ENCODE results near the gene DNM1. TPM values are rescaled to one million over a fixed set of nuclear protein-coding genes. Genes with fewer than 3 reads are reported as not detected.
A peak's percentile ranks its signal among the peaks of the same experiment; 100 is the strongest.

Gene DNM1
- total RNA-seq, 4 donors from 2014 or later = 6.9 to 11.4 (median 9.0) TPM

DNA sequence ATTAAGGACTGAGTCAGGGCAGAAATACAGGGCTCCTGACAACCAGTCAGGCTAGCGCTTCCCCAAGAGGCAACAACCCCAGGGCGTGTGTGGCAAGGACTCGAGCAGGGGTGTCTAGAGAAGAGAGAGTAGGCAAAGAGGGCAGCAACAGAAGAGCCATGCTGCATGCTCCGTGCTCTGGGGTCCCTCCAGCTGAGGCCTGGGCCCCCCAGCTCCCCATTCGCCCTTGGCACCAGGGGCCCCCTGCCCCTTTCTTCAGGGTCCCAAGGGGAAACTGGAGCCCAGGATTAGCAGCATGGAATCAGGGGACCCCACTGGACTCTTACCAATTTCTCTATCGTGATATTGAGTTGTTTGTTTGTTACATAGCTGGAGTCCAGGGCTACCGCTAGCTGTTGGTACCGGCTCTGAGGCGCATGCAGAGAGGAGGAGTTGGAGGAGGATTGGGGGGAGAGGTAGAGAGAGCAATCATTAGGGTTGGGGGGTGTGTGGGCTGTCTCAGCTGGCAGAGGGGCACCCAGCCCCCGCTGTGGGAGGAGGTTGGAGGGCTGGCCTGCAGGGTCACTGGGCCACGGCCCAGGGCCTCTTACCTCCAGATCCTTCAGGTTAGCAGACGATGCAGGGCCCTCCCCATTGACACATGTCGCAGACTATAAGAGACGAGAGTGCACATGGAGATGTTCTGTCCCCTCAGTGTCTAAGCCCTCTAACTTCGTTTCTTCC is 63.9 kb downstream of the DNM1 start:
- no peak overlapping the region for H3K4me3 ChIP-seq (ENCODE audit: low read depth, poor library complexity, severe bottlenecking)
- WGBS, 2 donors = 90 to 94% methylated on average over 15 of the region's 15 CpGs
- no peak for DNase-seq (ENCODE audit: low spot score in 2 of 2)
- intact Hi-C loops (cut with DNase I; ENCODE audit: low total_unique reads) = no loop called here
- no peak for TF ChIP-seq POLR2A (IDR thresholded peaks at IDR 0.05)
- TF ChIP-seq, protein P1, sequence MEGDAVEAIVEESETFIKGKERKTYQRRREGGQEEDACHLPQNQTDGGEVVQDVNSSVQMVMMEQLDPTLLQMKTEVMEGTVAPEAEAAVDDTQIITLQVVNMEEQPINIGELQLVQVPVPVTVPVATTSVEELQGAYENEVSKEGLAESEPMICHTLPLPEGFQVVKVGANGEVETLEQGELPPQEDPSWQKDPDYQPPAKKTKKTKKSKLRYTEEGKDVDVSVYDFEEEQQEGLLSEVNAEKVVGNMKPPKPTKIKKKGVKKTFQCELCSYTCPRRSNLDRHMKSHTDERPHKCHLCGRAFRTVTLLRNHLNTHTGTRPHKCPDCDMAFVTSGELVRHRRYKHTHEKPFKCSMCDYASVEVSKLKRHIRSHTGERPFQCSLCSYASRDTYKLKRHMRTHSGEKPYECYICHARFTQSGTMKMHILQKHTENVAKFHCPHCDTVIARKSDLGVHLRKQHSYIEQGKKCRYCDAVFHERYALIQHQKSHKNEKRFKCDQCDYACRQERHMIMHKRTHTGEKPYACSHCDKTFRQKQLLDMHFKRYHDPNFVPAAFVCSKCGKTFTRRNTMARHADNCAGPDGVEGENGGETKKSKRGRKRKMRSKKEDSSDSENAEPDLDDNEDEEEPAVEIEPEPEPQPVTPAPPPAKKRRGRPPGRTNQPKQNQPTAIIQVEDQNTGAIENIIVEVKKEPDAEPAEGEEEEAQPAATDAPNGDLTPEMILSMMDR (IDR thresholded peaks at IDR 0.05) = no peak

DNA sequence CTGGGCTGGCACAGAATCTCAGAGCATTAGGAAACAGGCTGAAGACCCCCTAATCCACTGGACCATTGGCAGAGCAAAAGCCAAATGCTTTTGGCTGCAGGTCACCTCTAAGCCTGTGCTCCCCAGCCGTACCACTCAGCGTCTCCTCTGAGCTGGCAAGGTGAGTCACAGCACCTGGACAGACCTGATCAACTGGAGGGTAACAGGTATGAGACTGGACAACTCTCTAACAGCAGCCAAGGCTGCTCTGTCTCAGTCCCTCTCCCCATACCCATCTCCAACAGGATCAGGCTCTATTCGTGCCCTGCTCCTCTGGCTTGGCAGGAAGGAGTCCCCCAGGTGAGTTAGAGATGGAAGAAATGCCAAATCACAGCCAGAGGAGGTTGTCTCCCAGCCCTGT is 67.9 kb downstream of the DNM1 start:
- no peak overlapping the region for H3K4me3 ChIP-seq (ENCODE audit: low read depth, poor library complexity, severe bottlenecking)
- DNase-seq (ENCODE audit: low spot score in 2 of 2) = no peak
- WGBS, 2 donors = 62 to 76% methylated on average over 3 of the region's 3 CpGs
- intact Hi-C loops (cut with DNase I; ENCODE audit: low total_unique reads) = no loop called here
- TF ChIP-seq, protein P1 (IDR thresholded peaks at IDR 0.05) = no peak
- TF ChIP-seq POLR2A (IDR thresholded peaks at IDR 0.05) = no peak

- DNase-seq (ENCODE audit: low spot score in 2 of 2) = no peak
- H3K4me3 ChIP-seq (ENCODE audit: low read depth, poor library complexity, severe bottlenecking) = no peak overlapping the region
- 76 to 81% methylated on average over 5 of the region's 5 CpGs for whole genome bisulfite sequencing, 2 donors
- intact Hi-C loops (cut with DNase I; ENCODE audit: low total_unique reads) = no loop called here
- TF ChIP-seq POLR2A (IDR thresholded peaks at IDR 0.05) = no peak
- TF ChIP-seq, protein P1 (IDR thresholded peaks at IDR 0.05) = no peak
Observed at GRCh38 chr9:128271512-128271911, 68.3 kb downstream of the DNM1 start.

DNA sequence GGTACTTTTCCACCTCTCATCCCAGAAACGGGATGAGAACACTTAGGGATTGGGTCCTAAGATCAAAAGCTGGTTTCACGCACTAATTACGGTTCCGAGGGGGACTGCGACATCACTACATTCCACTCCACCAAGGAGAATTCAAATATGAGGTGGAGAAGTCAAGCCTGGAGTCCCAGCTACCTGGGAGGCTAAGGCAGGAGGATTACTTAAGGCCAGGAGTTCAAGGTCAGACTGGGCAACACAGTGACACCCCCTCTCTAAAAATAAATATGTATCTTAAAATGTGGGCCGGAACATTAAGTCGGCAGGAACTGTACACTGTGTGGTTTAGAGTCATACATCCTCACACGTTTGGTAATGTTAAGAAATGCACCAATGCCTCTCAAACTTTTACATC is 71.1 kb downstream of the DNM1 start:
- TF ChIP-seq, protein P1 (IDR thresholded peaks at IDR 0.05) = no peak
- TF ChIP-seq POLR2A (IDR thresholded peaks at IDR 0.05) = no peak
- no peak for DNase-seq (ENCODE audit: low spot score in 2 of 2)
- no peak overlapping the region for H3K4me3 ChIP-seq (ENCODE audit: low read depth, poor library complexity, severe bottlenecking)
- intact Hi-C loops (cut with DNase I; ENCODE audit: low total_unique reads) = no loop called here
- 62 to 65% methylated on average over 8 of the region's 8 CpGs for WGBS, 2 donors

- intact Hi-C loops (cut with DNase I; ENCODE audit: low total_unique reads) = no loop called here
- peak within 1 kb of the TSS; percentile 88 for H3K4me3 ChIP-seq (ENCODE audit: low read depth, poor library complexity, severe bottlenecking)
- WGBS, 2 donors = 0 to 2% methylated on average over 25 to 43 of the region's 57 CpGs
- TF ChIP-seq, protein P1 (IDR thresholded peaks at IDR 0.05) = no peak
- TF ChIP-seq POLR2A (IDR thresholded peaks at IDR 0.05) = no peak
- DNase-seq (ENCODE audit: low spot score in 2 of 2) = peak in 1 of 2 donors; percentile 89
Observed at GRCh38 chr9:128275198-128276007, 72.2 kb downstream of the DNM1 start, which contains the start of gene GOLGA2. GOLGA2 (minus strand) TSS chr9:128276007; CDS start chr9:128275976, 31 bp downstream.
